ENCODE measurements around the gene WRNIP1.
"Not testable (repeated sequence)": the region's sequence is repeated elsewhere in the genome, so short reads cannot be mapped to it uniquely, and the experiment has no call there.

WRNIP1 gene

DNA sequence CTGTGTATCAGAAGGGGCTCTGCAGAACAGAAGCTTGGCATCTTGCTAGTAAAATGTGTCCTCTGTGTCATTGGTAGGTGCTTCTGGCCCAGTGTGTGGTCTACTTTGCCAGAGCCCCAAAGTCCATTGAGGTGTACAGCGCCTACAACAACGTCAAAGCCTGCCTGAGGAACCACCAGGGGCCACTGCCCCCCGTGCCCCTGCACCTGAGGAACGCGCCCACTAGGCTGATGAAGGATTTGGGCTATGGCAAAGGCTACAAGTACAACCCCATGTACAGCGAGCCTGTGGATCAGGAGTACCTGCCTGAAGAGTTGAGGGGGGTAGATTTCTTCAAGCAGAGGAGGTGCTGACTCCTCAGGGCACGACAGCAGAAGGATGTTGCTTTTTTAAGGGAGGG, 19.7 kb downstream of the WRNIP1 start:
- no peak for DNase-seq (ENCODE audit: low read depth)

DNA sequence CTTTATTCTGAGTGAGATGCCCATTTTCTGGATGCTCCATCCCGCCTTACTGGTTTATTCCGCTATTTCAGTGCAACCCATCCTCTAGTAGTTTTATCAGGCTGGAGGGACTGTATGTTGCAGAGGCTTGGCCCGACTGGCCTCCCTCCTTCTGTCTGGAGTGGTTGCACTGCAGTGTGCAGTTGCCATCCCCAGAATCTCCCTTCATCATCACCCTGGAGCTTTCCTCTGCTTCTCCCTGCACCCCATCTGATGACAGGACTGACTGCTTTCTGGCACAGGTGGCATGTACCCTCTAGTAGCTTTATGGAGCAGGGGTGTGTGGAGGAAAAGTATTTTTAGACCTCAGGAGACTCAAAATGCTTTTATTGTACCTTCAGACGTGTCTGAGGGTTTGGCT, 21.1 kb downstream of the WRNIP1 start:
- DNase-seq (ENCODE audit: low read depth), result no peak

DNA sequence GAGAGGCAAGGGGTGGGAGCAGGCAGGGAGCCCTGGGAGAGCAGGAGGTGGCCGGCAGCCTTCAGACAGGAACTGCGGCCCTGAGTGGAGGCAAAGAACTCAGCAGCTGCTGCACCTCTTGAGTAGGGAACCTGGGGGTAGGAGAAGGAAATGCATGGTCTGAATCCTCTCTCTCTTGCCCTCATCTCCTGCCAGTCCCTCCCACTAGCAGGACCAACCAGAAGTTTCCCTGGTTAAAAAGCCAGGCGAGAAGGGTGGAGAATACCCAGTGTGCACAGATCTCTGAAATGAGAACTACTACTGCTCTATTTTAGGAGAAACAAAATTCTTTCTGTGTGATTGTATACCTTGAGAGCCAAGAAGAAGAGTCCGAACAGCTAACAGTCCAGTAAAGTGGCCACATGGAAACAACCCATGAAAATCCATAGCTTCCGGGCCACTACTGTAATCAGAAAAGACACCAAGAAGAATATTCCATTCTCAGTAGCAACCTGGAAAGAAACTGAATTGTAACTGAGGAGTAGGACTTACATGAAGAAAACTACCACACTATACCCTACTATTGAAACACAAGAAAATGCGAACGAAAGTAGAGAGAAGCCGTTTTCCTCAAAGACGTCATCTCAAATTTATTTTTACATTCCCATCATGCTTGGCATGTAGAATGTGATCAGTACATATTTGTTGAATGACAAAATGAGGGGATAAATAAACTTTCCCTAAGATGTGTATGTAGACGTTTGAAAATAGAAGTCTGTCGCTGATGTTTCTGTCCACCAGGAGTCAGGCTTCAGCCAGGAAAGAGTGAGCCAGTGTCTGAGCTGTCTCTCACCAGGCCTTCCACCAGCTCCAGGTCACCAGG, 25.6 kb downstream of the WRNIP1 start:
- DNase-seq (ENCODE audit: low read depth), result no peak

DNA sequence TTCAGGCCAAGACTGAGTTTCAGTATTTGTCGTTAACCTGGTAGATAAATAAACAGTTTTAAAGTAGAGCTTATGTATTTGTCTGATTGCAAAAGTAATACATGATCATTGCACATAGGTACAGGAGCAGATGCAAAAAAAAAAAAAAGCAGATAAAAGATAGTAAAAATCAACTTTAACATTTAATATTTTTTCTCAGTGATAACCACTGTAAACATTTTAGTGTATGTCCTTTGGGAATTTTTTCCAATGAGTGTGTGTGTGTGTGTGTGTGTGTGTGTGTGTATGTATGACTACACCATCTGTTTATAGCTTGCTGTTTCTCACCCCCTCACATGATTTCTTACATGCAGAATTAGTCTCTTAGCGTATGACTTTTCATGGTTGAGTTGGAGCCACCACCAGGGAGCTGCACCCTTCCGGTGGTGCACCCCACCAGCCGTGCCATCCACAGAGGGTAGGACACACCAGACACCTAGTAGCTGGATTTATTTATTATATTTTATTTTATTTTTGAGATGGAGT, 26.3 kb downstream of the WRNIP1 start:
- DNase-seq (ENCODE audit: low read depth), result no peak

DNA sequence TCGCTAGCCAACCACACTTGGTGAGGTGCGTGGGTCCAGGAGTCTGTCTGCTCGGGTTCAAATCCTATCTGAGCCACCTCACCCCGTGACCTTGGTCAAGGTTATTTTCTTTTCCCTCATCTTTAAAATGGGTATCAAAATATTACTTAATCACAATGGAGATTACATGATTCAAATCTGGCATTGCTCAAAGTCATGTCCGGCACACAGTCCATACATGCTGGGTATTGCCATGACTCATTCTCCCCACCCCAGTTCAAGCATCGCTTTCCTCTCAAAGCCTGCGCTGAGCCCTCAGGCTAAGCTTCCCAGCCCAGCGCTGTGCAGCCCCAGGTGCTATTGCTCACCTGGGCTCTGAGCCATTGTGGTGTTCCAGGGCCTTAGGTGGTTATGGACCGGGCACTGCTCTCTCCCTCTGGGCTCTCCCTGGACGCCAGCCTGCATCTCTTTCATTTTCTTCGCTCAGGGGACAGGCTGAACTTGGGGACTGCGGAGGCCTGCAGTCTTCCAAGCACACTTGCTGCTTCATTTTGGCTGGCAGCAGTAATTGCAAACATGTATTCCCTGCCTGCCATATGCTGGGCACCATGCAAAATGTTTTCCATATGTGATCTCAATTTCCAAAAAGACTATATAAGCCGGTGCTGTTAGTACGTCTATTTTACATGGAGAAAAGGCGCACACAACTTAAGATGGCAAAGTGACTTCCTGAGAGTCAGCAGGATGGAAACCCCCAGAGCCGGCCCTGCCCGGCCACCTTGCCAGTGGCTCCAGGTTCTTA, 27.3 kb downstream of the WRNIP1 start:
- no peak for DNase-seq (ENCODE audit: low read depth)

DNA sequence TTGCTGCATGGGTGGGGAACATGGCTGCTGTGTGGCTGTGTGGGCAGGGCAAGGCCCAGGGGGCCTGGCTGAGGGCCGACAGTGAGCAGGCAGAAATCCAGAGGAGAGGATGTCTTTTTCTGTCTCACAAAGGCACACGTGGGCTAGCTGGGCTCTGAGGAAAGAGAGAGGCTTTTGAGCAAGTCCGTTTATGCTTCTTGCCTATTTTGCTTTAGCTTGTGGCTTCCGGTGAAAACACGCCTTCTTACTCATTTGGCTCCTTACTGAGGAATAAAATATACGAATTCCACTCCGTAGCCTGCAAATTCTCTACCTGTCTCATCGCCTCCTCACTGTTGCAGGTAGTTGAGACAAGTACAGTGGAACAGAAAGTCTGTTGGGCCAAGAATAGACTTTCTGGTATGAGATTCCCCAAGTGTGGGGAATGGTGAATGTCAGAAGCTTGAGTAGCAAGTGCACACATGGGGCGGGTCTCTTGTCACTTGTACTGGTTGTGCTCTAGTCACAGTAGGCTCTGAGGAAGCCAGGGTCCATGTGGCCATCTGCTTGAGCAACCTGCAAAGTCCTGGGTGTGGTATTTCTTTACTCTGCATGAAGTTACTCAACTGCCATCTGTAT, 28.4 kb downstream of the WRNIP1 start:
- DNase-seq (ENCODE audit: low read depth), result no peak

DNA sequence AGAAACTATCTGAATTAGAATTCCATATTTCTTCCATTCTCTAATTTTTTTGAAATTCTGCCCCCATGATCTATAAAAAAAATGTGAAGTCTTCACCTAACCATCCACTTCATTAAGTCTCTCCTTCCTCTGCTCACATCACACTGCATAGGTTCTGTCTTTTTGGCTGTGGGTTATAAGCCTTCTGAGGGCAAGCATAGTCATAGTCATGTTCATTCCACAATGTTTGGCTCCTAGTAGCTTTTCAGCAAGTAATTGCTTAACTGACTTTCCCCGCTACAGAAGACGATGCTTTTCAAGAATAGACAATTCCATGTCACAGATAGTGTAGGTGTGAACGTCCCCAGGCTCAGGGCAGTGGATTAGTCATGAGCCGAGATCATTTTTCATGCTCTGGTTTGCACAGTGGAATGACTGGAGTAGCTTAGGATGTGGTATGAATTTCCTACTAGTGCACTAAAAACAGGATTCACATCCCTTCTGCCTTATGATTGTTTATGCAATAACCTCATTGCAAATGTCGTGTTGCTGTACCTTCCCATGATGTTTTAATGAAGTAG, 29.1 kb downstream of the WRNIP1 start:
- DNase-seq (ENCODE audit: low read depth), result no peak

DNA sequence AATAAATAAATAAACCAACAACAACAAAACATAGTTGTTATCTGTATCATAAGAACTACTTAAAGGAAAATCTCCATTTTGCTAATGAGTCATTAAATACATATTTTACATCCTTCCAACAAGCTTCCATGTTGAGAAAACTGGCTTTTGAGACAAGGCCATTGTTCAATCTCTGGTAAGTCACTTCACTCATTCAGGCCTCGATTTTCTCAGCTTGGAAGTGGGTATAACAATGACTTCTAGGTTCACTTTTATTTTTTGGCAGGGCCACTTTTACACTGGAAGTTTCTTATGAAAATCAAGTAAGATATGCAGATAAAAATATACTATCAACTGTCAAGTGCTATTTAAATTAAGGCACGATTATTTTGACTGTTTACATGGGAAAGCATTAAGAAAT, 30.0 kb downstream of the WRNIP1 start:
- no peak for DNase-seq (ENCODE audit: low read depth)

DNA sequence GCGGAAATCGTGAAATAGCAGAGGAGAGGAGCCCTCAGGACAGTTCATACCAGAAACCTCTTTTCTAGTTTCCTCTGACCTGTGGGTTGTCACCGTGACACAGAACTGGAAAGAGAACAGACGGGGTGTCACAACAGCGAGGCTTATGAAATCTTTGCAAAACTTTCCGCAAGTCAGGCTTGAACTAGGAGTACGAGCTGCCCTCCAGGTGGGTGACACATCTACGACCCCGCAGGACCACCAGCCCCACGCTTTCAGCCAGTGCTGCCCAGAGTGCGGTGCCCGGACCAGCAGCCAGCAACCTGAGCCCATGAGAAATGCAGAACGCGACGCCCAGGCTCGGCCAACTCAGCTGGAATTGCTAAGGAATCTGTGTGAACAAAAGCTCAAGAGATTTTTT, 30.8 kb downstream of the WRNIP1 start:
- no peak for DNase-seq (ENCODE audit: low read depth)

DNA sequence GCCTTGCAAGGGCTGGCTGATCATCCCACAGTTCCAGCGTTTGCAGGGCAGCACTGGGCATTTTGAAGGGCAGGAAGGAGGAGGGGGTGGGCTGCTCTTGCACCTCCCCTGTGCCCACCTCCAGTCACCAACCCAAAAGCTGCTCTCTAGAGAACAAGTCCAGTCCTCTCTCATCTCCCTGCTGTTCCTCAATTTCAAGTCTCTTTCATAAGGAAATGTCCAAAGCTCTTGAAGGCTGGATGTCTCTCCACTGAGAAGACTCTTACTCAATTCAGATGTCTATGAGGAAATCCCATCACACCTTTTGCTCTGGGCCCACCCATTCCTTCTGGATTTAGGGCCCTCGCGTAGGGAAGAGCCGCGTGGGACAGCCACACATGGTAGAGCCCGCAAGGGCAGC, 31.7 kb downstream of the WRNIP1 start:
- no peak for DNase-seq (ENCODE audit: low read depth)

DNA sequence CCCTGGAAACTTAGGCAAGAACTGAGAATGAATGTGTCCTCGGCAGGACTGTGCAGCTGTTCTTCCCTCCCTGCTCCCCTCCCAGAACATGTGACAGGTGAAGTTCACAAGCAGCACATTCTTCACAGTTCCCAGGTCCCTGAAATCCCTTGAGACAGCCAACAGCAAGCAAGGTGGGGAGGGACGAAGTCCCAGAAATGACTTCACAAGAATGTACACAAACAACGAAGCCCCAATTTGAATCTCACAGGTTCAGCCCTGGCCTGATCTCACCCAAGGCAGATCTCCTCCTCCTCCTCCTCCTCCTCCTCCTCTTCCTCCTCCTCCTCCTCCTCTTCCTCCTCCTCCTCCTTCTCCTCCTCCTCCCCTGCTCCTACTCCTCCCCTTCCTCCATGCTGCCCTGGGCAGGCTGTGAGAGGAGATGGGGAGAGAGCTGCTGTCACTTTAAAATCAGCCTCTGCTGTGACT, 32.4 kb downstream of the WRNIP1 start:
- no peak for DNase-seq (ENCODE audit: low read depth)

DNA sequence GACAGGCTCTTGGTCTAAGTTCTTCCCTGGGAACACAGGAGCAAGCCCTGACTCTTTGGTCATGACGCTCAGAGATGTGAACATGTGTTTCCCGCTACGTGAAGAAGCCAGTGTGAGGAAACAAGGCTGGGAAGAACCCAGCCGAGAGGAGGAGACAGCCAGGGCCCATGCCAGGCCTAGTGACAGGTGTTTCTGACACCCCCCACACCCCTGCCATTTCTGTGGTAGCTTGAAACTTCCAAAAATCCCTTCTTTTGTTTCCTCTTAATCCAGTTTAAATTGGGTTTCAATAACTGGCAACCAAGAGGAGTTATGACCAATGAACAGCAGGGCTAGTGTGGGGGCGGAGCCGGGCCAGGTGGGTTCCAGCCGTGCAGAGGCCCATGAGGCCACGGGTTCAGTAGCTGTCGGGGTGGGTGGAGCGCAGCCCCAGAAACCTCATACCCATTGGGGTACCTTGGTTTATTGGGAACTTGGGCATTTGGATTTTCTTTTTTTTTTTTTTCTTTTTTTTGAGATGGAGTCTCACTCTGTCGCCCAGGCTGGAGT, 33.5 kb downstream of the WRNIP1 start:
- DNase-seq (ENCODE audit: low read depth), result no peak

DNA sequence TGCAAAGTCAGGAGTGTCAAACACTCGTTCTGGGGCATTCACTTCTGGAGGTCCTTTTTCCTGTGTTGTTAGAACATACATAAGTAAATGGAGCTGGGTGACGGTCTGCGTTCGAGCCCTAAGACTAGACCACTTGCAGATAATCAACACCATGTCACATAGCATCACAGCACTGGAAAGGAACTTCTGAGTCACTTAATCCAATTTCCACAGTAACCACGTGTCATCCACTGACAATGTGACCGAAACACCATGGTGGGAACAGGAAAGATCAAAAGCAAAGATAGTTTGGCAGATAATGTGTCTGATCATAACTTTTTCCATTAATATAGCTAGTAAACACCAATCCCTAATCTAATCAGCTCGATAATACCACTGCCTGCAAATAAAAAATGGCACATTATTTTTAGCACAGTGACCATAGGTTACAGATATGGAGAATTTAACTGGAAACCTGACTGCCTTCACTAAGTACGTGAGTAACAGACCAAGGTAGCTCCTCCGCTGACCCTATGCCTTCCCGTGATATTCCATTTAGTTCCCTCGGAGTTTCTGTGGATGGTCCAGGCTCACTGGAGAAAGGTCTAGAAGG, 34.8 kb downstream of the WRNIP1 start:
- no peak for DNase-seq (ENCODE audit: low read depth)

DNA sequence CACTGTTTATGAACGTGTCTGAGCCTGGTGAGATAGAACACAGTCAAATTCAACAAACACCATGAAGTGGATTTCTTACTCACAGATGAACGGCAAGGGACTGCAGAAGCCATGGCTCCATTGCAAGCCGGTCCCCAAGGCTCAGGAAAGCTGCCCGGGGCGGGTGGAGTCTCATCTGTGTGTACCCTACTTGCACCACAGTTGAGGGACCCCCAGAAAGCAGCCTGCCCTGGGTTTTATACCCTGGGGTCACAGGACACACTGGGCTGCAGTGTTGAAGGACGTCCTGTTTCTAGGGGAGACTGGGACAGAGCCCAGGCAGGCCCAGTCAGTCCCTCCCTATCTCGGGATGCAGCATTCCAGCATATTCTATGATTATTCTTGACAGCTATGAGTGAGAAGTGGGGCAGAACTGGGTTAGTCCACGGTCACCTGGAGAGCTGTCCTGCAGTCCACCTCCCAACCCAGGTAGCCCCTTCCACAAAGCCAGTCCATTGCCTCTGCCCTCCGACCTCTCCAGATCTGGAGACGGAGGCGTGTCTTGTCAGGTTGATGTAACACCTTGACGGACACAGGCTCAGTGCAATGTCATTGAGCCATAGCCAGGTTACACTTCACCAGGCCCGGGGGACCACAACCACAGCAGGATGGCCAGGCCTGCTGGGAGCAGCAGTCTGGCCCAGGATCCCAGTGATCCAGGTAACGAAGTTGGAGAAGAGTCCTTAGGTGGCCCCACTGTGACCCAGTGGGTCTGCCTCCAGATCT, 35.5 kb downstream of the WRNIP1 start:
- DNase-seq (ENCODE audit: low read depth), result no peak

DNA sequence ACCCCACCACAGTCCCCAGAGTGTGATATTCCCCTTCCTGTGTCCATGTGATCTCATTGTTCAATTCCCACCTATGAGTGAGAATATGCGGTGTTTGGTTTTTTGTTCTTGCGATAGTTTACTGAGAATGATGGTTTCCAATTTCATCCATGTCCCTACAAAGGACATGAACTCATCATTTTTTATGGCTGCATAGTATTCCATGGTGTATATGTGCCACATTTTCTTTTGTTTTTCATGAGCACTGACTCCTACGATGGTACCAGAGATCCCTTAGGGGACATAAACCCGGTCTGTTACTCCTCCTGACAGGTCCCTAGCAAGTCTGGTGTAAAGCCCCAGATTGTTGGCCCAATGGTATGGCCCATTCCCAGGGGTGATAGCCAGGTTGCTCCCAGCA, 36.5 kb downstream of the WRNIP1 start:
- not testable (repeated sequence) for DNase-seq (ENCODE audit: low read depth)

DNA sequence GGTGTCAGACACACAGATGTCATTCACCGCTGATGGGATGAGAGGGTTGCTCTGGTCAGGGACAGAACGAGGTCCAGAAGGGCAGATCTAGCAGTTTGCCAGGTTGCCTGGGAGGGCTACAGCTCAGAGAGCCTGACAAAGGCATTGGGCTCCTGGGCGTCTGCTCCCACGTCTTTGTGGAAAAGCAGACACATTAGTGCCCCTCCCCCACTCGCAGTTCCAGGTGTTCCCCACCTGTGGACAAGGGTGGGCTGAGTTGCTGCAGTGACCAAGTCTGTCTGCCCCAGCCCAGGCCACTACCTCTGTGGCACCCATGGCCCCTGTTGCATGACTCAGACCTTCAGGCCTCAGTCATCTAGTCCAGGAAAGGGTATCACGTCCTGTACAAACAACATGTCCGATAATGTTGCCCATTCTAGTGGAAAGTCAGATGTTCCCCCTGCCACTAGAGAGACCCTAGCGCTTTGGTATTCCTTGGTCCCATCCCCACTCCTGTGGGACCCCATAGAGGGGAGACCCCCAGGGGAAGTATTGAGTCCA, 37.4 kb downstream of the WRNIP1 start:
- no peak for DNase-seq (ENCODE audit: low read depth)

DNA sequence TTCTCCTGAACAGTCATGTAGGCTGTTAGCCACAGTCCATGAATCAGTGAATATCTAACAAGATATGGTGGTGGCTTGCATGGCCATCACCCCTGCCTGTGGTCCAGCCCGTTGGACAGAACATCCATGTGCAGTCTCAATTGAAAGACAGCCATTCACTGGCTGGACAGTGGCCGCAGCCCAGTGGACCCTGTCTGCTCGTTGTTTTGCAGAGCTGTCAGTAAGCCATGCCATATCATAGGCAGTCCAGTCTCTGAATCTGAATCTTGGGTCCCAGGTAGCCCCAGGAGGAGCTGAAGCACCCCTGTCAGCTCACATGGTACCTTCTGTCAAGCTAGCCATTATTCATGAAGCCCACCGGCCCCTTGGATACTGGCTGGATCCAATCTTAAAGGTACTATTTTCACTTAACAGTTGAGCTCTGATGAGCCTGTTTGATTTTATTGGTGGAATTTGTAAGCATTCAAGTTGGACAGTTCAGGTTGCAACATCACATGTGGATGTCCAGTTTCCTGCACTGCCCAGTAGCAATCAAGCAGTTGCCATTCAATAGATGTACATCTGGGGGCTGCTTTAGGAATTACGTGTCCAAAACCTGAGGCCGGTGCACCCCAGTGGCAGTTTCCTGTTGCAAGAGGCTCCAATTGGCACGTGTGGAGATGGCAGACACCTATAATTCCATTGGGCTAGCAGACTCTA, 38.7 kb downstream of the WRNIP1 start:
- no peak for DNase-seq (ENCODE audit: low read depth)

DNA sequence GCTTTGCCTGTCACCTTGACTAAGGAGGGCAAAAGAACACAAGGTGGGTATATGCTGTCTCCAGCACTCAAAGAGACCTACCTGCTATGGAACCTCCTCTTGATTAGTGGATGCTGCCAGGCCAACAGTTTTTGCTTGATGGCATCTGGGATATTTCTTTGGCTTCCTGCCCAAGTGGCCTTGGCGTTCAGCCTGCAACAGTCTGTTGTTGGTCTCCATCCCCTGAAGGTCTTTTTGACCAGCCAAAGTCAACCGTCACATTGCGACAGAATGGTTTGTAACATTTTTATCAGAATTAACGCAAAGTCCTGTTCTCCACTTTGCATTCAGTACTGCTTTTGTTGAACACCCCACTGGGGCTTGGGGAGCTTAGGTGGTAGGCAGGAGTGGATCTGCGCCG, 39.3 kb downstream of the WRNIP1 start:
- no peak for DNase-seq (ENCODE audit: low read depth)

DNA sequence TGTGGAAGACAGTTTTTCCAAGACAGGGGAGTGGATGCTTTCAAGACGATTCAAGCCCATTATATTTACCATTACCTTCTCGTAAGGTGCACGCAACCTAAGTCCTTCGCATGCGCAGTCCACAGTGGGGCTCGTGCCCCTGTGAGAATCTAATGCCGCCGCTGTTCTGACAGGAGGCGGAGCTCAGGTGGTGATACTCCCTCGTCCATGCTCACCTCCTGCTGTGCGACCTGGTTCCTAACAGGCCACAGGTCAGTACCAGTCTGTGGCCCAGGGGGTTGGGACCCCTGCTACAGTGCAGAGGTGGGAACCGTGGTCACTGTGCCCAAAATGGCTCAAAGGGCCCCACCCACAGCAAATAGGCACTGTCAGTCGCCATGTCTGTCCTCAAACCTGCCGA, 39.8 kb downstream of the WRNIP1 start:
- no peak for DNase-seq (ENCODE audit: low read depth)

DNA sequence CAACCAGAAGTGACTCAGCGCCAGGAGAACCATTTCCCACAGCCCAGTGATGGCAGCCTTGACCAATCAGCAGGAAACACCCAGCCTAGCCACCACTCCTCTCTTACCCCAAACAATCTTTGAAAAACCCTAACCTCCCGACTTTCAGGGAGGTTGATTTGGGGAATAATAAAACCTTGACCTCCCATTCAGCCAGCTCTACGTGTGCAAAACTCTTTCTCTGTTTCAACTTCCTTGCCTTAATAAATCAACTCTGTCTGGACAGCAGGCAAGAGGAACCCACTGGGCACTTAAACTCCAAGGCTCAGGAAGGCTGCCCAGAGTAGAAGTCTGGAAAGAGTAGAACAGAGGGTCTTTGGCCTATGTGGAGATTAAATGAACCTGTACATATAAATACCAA, 41.5 kb downstream of the WRNIP1 start:
- no peak for DNase-seq (ENCODE audit: low read depth)

All from stimulated activated CD8-positive, alpha-beta memory T cell treated with anti-CD3 and anti-CD28 coated beads, Interleukin-7, amount 100 ng/mL, for 24 hours (primary cell).